Fibroblast of gingiva (primary cell): ENCODE data around the gene RFT1.

Source experiments
- DNase-seq: peaks from one replicate; pipeline ENCODE4 v3.0.0-alpha.2; 2011; ENCODE audit warnings: low read depth

The RFT1 gene

DNA sequence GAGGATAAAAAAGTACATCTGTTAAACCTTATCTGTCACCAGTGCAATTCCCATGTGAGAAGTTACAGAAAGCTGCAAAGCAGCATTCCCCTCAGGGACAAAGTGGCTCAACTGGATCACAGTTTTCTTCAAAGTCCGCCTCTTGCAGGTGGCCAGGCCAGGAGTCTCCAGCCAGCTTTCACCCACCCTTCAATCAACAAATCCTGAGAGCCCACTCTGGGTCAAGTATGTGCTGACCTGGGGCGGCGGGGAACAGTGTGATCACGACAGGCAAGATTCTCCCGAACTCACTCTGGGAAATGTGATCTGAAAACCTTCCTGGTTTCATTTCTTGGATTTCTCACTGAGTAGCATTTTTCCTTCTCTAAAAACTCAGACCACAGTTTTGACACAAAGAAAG, 39.2 kb downstream of the RFT1 start:
- no peak for DNase-seq

DNA sequence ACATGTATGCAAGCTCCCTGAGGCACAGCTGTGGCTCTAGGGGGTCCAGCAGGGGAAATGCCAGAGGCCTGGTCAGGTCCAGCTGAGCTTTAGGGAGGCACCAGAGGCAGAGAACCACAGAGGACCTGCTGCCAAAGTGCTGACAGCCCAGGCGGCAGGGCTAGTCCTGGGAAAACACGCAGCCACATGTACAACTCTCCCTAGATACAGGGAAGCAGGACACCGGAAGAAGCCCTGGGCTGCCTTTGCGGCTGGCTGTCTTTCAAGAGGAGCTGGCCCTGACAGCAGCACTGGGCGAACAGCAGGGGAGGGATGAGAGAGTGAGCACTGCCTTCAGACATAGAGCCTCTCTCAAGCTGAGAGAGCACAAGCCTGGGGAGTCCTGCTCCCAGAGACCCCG, 40.7 kb downstream of the RFT1 start:
- DNase-seq: no peak

DNA sequence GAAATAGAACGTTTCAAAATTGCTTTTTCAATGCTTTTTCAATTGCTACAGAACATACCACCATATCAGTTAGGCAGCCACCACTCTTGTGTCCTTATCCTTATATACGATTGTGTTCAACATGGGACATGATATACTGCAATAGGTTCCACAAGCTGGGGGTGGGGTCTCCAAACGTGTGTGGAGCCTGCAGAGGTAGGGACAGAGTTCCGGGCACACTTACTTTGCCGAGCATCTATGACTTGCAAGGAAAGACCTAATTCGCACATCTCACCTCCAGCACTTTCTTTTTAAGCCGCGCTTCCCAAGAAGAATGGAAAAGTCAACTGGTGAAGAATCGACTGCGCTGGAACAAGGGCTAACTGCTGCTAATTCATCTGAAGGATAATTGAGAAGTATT, 44.8 kb downstream of the RFT1 start:
- no peak for DNase-seq

GRCh38 chr3:53084310-53085001, 45.8 kb downstream of the RFT1 start:
- no peak for DNase-seq

DNA sequence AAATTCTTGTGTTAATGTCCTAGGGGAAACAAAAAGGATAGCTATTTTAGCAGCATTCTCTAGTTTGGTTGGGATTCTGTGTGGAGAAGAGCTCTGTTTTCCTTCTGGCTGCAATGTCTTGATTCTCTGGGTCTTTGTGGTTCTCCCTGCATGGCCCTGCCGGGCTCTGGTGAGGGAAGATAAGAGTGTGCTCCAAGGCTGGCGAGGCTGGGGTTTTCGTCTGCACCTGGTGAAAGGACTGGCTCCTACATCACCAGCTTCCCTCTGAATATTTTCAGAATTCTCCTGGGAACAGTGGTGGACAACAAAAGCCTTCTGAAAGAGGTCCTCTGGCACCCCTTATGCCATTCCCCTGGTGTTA, 46.3 kb downstream of the RFT1 start:
- DNase-seq: no peak

- DNase-seq: peak; percentile 94
Observed at GRCh38 chr3:53083521-53083920, 46.7 kb downstream of the RFT1 start.

DNA sequence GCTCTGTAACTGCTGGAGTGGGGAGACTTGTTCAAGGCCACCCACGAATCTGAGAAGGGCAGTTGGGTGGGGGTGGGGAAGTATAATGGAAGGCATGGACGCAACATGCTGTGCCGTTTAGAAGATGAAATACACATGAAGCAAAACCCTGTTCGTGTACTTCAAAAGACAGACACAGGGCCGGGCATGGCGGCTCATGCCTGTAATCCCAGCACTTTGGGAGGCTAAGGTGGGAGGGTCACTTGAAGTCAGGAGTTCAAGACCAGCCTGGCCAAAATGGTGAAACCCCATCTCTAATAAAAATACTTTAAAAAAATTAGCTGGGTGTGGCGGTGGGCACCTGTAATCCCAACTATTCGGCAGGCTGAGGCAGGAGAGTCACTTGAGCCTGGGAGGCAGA, 47.5 kb downstream of the RFT1 start:
- DNase-seq: no peak

DNA sequence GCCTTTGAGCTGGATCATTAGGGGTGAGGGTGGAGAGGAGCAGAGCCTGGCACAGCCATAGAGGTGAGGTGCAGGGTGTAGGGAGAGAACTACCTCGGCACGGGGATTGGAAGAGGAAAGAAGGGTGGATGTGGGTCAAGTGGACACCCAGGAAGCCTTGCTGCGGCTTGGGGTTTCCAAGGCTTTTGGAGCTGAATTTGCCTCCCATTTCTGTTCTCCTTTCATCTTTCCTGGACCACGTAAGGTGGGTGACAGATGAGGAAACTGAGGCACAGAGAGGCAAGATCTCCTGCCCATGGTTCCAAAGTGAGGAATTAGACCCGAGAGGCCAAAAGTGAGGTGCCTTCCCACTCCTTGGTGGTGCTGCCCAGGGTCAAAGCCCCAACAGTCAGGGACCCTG, 48.9 kb downstream of the RFT1 start:
- no peak for DNase-seq

GRCh38 chr3:53080612-53081205, 49.5 kb downstream of the RFT1 start:
- no peak for DNase-seq

GRCh38 chr3:53079791-53080555, 50.3 kb downstream of the RFT1 start:
- DNase-seq: no peak

GRCh38 chr3:53079147-53079546, 51.1 kb downstream of the RFT1 start:
- no peak for DNase-seq

- DNase-seq: no peak
Observed at GRCh38 chr3:53078656-53079055, 51.6 kb downstream of the RFT1 start.

- no peak for DNase-seq
Observed at GRCh38 chr3:53077476-53078220, 52.6 kb downstream of the RFT1 start.

DNA sequence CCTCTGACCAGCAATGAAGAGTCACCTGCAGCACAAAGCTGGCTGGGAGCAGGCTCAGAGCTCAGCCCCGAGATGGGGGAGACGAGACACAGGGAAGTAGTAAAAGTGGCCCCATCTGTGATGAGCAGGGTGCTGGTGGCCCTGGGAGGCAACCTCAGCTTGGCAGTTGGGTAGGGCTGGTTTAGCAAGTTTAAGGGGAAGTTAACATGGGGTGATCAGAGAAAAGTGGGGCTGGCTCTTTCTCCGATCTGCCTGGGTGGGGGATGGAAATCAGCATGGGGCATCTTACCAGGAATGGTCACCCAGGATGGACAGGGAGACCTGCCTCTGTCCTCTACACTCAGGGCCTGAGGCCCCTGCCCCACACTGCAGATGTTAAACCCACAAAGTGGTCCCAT, 54.5 kb downstream of the RFT1 start:
- DNase-seq: no peak

DNA sequence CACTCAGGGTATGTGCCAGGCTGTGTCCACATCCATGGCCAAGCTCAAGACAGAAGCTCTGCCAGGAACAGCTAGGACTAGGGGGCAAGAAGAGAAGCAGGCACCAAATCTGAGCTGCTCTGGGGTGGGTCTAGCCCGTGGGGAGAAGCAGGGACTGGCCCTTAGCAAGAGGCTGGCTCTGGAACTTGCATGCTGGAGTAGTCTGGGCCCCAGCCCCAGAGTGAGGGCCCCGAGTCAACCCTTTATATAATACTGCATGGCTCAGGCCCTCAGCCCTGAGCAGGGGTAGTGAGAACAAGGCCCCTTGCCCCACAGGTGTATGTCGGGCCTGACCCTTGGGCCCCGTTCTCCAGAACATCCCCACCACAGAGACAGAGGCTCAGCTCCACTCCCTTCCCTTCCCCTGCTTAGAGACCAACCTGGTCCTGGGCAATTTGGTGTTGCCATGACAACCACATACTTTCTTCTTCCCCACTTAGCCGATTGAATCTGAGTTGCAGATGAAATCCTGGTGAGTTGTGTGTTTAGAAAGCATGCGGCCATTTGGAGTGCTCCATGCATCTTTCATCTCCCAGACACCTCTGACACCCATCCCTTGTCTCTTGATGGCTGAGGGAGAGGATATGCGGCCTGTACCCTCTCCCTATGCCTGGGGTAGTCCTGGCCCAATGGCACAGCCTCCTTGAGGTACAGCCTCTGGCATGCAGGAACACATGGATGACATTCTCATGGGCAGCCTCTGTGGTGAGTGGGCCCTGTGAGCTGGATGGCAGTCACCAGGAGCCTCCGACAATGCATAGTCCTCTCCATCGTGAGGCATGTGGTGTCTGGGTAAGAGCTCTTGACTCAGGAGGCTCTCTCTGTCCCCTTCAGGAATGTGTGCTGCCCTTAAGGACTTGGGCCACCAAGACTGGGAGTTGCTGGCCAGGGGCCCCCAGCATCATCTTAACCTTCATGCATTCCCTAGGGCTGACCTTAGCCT, 55.2 kb downstream of the RFT1 start:
- DNase-seq: no peak

GRCh38 chr3:53074366-53074696, 55.9 kb downstream of the RFT1 start:
- DNase-seq: no peak

DNA sequence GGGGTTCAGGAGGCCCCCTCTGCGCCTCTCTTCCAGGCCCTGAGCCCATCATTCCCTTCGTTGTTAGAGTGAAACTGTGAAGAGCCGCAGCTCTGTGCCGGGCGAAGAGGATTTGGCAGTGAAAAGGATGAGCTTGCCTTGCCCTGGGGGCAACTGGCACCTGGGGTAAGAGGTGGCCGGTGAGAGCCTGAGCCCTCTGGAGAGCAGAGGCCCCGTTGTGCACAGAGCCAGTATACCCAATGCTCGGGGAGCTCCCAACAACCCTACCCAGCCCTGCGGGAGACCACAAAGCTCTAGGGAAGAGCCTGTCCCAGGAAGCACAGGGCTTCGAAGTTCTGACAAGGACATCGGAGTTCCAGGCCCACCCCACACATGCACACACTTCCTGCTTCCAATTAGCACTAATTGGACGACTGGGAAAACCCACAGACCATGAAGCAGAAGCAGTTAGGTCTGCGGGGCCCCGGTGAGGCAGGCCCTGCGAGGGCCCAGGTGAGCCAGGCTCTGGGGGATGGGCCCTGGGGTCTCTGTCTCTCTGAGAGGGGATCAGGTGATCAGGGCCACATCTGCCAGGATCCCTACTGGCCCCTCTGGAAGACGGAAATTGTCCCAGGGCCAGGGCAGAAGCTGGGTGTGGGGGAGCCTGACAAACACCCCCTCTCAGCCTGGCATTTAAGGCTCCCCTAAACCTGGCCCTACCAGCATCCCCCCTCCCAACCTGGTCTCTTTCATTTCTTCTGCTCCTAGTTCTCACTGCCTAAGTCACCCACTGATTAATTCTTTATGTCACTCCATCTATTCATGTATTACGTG, 56.5 kb downstream of the RFT1 start:
- no peak for DNase-seq

DNA sequence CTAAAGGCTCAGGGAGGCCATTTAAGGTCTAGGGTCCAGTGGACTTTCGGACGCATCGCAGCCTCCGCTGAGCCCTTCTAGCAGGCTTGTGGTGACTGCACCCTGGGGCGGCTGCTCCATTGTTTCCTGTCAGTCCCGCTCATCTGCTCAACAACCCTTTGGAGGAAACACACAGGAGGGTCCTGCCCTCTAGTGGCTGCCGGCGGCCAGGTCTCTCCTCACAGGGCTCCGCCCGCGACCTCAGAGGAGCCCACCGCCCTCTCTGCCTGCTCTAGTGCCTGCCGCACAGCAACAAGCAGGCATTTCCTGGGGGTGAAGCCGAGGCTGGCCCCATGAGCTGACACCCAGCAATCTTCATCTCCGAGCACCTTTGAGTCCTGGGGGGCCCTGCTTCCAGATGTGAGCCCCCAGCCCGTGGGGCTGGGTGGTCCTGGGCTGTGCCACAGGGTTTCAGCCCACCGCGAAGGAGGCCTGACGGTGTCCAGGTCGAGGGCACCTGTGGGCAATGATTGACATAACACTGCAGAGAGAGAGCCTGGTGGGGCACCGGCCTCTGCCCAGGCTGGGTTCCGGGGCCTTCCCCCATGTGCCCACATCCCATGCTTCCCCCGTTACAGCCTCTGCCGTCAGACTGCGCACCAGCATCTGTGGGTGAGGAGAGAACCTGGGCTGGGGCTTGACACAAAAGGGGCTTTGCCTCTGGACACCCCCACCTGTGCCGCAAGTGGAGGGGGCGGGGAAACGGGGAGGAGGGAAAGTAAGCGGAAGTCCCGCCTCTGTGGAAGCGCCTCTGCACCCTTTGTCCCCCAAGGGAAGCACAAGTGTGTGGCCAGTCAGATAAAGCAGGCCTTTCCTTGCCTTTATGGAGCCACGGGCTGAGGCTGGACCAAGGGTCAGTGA, 57.3 kb downstream of the RFT1 start:
- peak; percentile 64 for DNase-seq

DNA sequence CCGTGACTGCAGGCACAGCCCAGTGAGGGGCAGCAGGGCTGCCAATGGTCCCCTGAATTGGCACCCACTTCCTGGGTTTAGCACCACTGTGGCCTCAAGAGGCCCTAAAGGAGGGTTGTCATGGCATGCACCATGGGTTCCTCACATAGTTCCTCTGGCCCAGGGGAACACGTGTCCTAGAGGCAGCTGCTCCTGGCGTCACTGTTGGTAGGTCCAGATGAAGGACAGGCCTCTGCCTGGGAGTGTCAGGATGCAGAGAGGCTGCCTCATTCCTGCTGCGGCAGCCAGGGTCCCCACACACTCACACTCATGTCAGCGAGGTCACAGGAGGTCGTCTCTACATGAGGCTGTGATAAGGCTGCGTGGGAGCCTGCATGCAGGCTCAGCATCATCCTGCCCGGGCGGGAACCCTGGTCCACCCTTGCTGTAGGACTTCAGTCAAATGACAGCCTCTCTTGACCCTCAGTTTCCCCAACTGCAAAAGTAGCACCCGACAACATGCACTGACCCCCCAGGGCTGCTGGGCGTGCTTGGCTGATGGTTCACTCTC, 58.3 kb downstream of the RFT1 start:
- no peak for DNase-seq
